ENCODE measurements around the gene HNRNPDL. TPM values are rescaled to one million over a fixed set of nuclear protein-coding genes. Genes with fewer than 3 reads are reported as not detected.

Gene HNRNPDL
- total and polyA plus RNA-seq, 2 of the 13 experiments (the other 11 are each of a cell fraction or from before 2014, with no cell fraction given): 167 to 414 TPM

DNA sequence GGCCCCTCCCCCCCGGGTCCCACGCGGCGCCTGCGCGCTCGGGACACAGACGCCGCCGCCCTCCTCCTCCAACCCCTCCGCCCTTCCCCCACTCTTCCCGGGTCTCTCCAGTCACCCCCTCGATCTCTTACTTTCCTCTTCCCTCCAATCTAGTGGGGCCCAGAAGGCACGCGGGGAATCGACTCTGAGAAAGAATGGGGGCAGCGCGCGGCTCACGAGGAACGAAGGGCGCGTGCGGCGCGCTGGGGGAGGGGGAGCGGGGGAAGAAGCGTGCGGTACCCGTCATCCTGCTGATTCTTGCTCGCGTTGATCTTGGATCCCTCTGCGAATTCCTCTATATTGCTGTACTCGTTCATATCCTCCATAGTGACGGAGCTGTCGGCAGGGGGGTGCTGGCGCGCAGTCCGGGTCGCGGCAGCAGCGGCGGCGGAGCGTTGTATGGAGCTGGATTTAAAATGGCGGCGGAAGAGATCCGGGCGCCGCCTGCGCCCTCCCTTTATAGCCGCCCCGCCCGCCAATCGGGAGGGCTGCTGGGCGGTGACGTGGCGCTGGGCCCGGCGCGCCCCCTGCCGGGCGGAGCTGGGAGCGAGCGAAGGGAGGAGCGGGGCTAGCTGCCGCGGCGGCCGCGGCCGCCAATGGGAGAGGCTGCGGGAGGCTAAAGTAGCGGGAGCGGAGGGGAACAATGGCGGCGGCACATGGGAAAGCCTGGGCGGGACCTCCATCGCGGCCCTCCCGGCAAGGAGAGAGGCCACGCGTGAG, 1.1 kb downstream of the HNRNPDL start:
- peak overlapping the region; percentile 99 for H3K9ac ChIP-seq (ENCODE audit: insufficient read depth, low read depth, low read length)
- POLR2A ChIA-PET: interaction anchor here (0.6 to 3.4 kb wide), 21 partner anchors 9 to 606 kb away, joined by 3 to 52 read pairs (median 4); partner anchors contain the start of genes COPS4, HNRNPD and THAP9
- DNase-seq (ENCODE audit: low spot score): peak; percentile 76
- peaks cover 77% of the 10 kb centered on the region for H3K79me2 ChIP-seq (ENCODE audit: insufficient read depth, low read length)
- peak; percentile 73 for ATAC-seq
- H3K36me3 ChIP-seq (replicated peaks in 1 of 2; ENCODE audit: control insufficient read depth in 1 of 2, insufficient read depth in 2 of 2, low read length in 2 of 2): peaks cover 5 to 35% of the 10 kb centered on the region in 2 experiments; a peak in 4 of 5 replicates
- peak overlapping the region; percentile 100 for H3K27ac ChIP-seq (ENCODE audit: extremely low read length, insufficient read depth, low read length)
- no peak for FAIRE-seq
- peaks cover 51% of the 10 kb centered on the region for H3K4me1 ChIP-seq (ENCODE audit: insufficient read depth, low read length)
- CTCF ChIA-PET (ENCODE audit: low intra/inter-chr PET ratio, low total read pairs): no interaction called here
- in situ Hi-C loops (cut with HindIII; ENCODE audit: extremely low pct_ligation_motif_present, low pct_unique_long_range_greater_than_20kb): no loop called here
- intact Hi-C loops (cut with micrococcal nuclease; ENCODE audit: unreplicated experiment): loop anchor here (1.0 kb wide), 1 partner anchor 55 kb away; no protein-coding TSS in a partner anchor
- no peaks in the 10 kb centered on the region for H3K9me3 ChIP-seq (ENCODE audit: low read length)
- peak overlapping the region; percentile 79 to 99 (median 97) for H3K4me3 ChIP-seq (replicated peaks in 1 of 3; ENCODE audit: insufficient read depth in 1 of 3, low read depth in 2 of 3, low read length in 3 of 3)
- H3K27me3 ChIP-seq (ENCODE audit: control insufficient read depth in 1 of 2, insufficient read depth in 2 of 2, low read length in 2 of 2): no peaks in the 10 kb centered on the region; a peak in 1 of 5 replicates
- under 1% methylated on average over 55 of the region's 83 CpGs for WGBS (ENCODE audit: low lambda C conversion rate)
- no peak overlapping the region for H2AFZ ChIP-seq (ENCODE audit: low read length)
- H3K4me2 ChIP-seq (ENCODE audit: low read depth, low read length): peak overlapping the region; percentile 94
- BruUV-seq (replicated peaks): no TSS peak
- peaks cover 52% of the 10 kb centered on the region for H4K20me1 ChIP-seq (ENCODE audit: insufficient read depth, low read length)
- TF ChIP-seq, protein P1, sequence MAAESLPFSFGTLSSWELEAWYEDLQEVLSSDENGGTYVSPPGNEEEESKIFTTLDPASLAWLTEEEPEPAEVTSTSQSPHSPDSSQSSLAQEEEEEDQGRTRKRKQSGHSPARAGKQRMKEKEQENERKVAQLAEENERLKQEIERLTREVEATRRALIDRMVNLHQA (CRISPR knock-in tag; IDR thresholded peaks at IDR 0.05): no peak
- TF ChIP-seq NFYB (CRISPR knock-in tag; IDR thresholded peaks at IDR 0.05): peak; percentile 77
- TF ChIP-seq ZNF292 (CRISPR knock-in tag; IDR thresholded peaks at IDR 0.05; ENCODE audit: borderline replicate concordance, low read depth): no peak
- no peak for TF ChIP-seq ARNT (IDR thresholded peaks at IDR 0.05)
- 0 out of 2 replicates have a peak, but pooled peaks have one; percentile 49 for TF ChIP-seq ZNF747 (CRISPR knock-in tag; IDR thresholded peaks at IDR 0.05; ENCODE audit: borderline replicate concordance)
- TF ChIP-seq, protein P2, sequence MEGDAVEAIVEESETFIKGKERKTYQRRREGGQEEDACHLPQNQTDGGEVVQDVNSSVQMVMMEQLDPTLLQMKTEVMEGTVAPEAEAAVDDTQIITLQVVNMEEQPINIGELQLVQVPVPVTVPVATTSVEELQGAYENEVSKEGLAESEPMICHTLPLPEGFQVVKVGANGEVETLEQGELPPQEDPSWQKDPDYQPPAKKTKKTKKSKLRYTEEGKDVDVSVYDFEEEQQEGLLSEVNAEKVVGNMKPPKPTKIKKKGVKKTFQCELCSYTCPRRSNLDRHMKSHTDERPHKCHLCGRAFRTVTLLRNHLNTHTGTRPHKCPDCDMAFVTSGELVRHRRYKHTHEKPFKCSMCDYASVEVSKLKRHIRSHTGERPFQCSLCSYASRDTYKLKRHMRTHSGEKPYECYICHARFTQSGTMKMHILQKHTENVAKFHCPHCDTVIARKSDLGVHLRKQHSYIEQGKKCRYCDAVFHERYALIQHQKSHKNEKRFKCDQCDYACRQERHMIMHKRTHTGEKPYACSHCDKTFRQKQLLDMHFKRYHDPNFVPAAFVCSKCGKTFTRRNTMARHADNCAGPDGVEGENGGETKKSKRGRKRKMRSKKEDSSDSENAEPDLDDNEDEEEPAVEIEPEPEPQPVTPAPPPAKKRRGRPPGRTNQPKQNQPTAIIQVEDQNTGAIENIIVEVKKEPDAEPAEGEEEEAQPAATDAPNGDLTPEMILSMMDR (CRISPR knock-in tag; IDR thresholded peaks at IDR 0.05): peak; percentile 84
- TF ChIP-seq RAD51 (IDR thresholded peaks at IDR 0.05; ENCODE audit: borderline replicate concordance): no peak
- no peak for TF ChIP-seq ZNF256 (CRISPR knock-in tag; conservative IDR thresholded peaks at IDR 0.05)
- no peak for TF ChIP-seq RXRB (CRISPR knock-in tag; IDR thresholded peaks at IDR 0.05; ENCODE audit: borderline replicate concordance)
- peak; percentile 29; the same call in 1 of the 2 replicates for TF ChIP-seq ATF7-NPFF (CRISPR knock-in tag; IDR thresholded peaks at IDR 0.05; ENCODE audit: low read depth)
- TF ChIP-seq, protein P3, sequence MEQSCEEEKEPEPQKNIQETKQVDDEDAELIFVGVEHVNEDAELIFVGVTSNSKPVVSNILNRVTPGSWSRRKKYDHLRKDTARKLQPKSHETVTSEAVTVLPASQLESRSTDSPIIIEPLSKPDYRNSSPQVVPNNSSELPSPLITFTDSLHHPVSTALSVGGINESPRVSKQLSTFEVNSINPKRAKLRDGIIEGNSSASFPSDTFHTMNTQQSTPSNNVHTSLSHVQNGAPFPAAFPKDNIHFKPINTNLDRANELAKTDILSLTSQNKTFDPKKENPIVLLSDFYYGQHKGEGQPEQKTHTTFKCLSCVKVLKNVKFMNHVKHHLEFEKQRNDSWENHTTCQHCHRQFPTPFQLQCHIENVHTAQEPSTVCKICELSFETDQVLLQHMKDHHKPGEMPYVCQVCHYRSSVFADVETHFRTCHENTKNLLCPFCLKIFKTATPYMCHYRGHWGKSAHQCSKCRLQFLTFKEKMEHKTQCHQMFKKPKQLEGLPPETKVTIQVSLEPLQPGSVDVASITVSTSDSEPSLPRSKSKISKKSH (CRISPR knock-in tag; IDR thresholded peaks at IDR 0.05; ENCODE audit: borderline replicate concordance): peak; percentile 20; the same call in 1 of the 2 replicates
- TF ChIP-seq ZNF230 (CRISPR knock-in tag; IDR thresholded peaks at IDR 0.05): no peak
- peak; percentile 35; the same call in 1 of the 2 replicates for TF ChIP-seq ISL2 (CRISPR knock-in tag; IDR thresholded peaks at IDR 0.05)
- TF ChIP-seq NCOA1 (CRISPR knock-in tag; IDR thresholded peaks at IDR 0.05): no peak
- TF ChIP-seq HINFP (CRISPR knock-in tag; IDR thresholded peaks at IDR 0.05; ENCODE audit: low read depth): 0 out of 2 replicates have a peak, but pooled peaks have one; percentile 27
- TF ChIP-seq ETV5 (CRISPR knock-in tag; IDR thresholded peaks at IDR 0.05; ENCODE audit: borderline replicate concordance): peak; percentile 35; the same call in 1 of the 2 replicates
- TF ChIP-seq ZNF598 (CRISPR knock-in tag; IDR thresholded peaks at IDR 0.05; ENCODE audit: borderline replicate concordance): no peak
- peak; percentile 65 for TF ChIP-seq SKI (IDR thresholded peaks at IDR 0.05; ENCODE audit: partially characterized antibody)
- no peak; the same call in 1 of the 2 replicates for TF ChIP-seq IRX3 (CRISPR knock-in tag; IDR thresholded peaks at IDR 0.05; ENCODE audit: borderline replicate concordance, low read depth)
